Kidney (tissue), 14 donors: Measurements from ENCODE around the gene IL1B. TPM values are rescaled to one million over a fixed set of nuclear protein-coding genes. Genes with fewer than 3 reads are reported as not detected.

Experiments
- DNase-seq, 5 donors: peaks; one replicate each; pipeline ENCODE4 v3.0.0-alpha.2; 2013 to 2020
- FAIRE-seq: peaks from 2 replicates; lab custom pipeline; 2012; peaks lifted over from hg19 to GRCh38; lab: Jason Lieb, UNC
- H3K27ac ChIP-seq, 2 donors: one replicate each; pipeline ENCODE4 v1.7.0; 2013; ENCODE audit warnings: low read depth in 2 of 2, low read length in 2 of 2, inconsistent platforms in 1 of 2
- H3K27me3 ChIP-seq: one replicate; pipeline ENCODE4 v1.7.1; 2013; ENCODE audit warnings: low read length, inconsistent platforms; ENCODE audit not compliant: control insufficient read depth, insufficient read depth
- H3K36me3 ChIP-seq, 3 donors: one replicate each; pipeline versions ENCODE4 v1.7.0 to v1.7.1; 2013; ENCODE audit warnings: low read length in 3 of 3, control low read depth in 1 of 3, inconsistent platforms in 1 of 3; ENCODE audit not compliant: insufficient read depth in 3 of 3, control insufficient read depth in 2 of 3
- H3K4me1 ChIP-seq, 3 donors: one replicate each; pipeline versions ENCODE4 v1.7.0 to v1.7.1; 2013; ENCODE audit warnings: low read length in 3 of 3, inconsistent platforms in 1 of 3, low read depth in 1 of 3; ENCODE audit not compliant: control insufficient read depth in 2 of 3, insufficient read depth in 2 of 3
- H3K4me3 ChIP-seq, 3 donors: one replicate each; pipeline versions ENCODE4 v1.7.0 to v1.8.1; 2013; ENCODE audit warnings: low read length in 3 of 3, control low read depth in 1 of 3, inconsistent platforms in 1 of 3
- H3K9ac ChIP-seq, 3 donors: one replicate each; pipeline versions ENCODE4 v1.7.0 to v1.7.1; 2013; ENCODE audit warnings: low read length in 3 of 3, control low read depth in 1 of 3, inconsistent platforms in 1 of 3
- H3K9me3 ChIP-seq, 3 donors: one replicate each; pipeline versions ENCODE4 v1.7.0 to v1.7.1; 2013; ENCODE audit warnings: low read length in 3 of 3, control low read depth in 1 of 3, inconsistent platforms in 1 of 3; ENCODE audit not compliant: control insufficient read depth in 2 of 3, insufficient read depth in 1 of 3
- CTCF ChIP-seq: IDR thresholded peaks from 3 replicates; pipeline ENCODE4 v1.5.1; 2012; ENCODE audit warnings: mild to moderate bottlenecking, moderate library complexity, borderline replicate concordance; ENCODE audit not compliant: insufficient read depth; ENCODE audit errors: extremely low read depth
- intact Hi-C: fragments of 100-400 bp; cut with DNase I; formaldehyde crosslinking; loops from one replicate; pipeline ENCODE4 v1.11.1; 2022
- polyA plus RNA-seq: library from polyadenylated mRNA; stranded (reverse); fragments of 350-450 nt; fragmentation: Illumina TruSeq; extraction: RNeasy Lipid Tissue Mini Kit (QIAGEN cat#74804); gene quantifications from one replicate; pipeline ENCODE4 v1.2.3, GENCODE V29; 2014; ENCODE audit warnings: low read depth, low replicate concordance; ENCODE audit not compliant: insufficient read depth
- total RNA-seq: library from RNA; stranded (reverse); fragmentation: NEBNext Ultra II Directional; extraction: Animal tissue kit (Norgen Biotek cat#: 25700); gene quantifications from one replicate; pipeline ENCODE4 v1.2.1, GENCODE V29; 2021
- donor health status: control.
- donor health status: control.
- donor health status: control.
- donor health status: control.
- donor health status: control.
- donor health status: DM: yes; HTN: yes; CAD: no.
- donor health status: Normal renal cell carcinoma (clear cell type).

IL1B gene
- total and polyA plus RNA-seq, 2 donors from 2014 or later, result 0.56 to 2.9 TPM

GRCh38 chr2:112784199-112785189, 52.1 kb downstream of the IL1B start, which contains the start of gene IL1A:
Gene IL1A (minus strand): TSS chr2:112784493. CDS start chr2:112783770, 723 bp downstream.
- no peak within 1 kb of the TSS for H3K9ac ChIP-seq
- H3K27me3 ChIP-seq, result no peaks in the 10 kb centered on the region
- no peak within 1 kb of the TSS for H3K4me3 ChIP-seq
- no peaks in the 10 kb centered on the region for H3K9me3 ChIP-seq
- TF ChIP-seq CTCF, result no peak
- no peak for DNase-seq
- intact Hi-C loops, result no loop called here
- no peaks in the 10 kb centered on the region for H3K36me3 ChIP-seq
- no peaks in the 10 kb centered on the region for H3K4me1 ChIP-seq
- H3K27ac ChIP-seq, result no peak within 1 kb of the TSS
- no peak for FAIRE-seq

GRCh38 chr2:112783187-112783714, 53.3 kb downstream of the IL1B start:
- no peaks in the 10 kb centered on the region for H3K36me3 ChIP-seq
- H3K27me3 ChIP-seq, result no peaks in the 10 kb centered on the region
- FAIRE-seq (no peak), DNase-seq (no peak)
- H3K27ac ChIP-seq, result no peak overlapping the region
- no peak overlapping the region for H3K9ac ChIP-seq
- H3K4me1 ChIP-seq, result no peaks in the 10 kb centered on the region
- H3K4me3 ChIP-seq, result no peak overlapping the region
- H3K9me3 ChIP-seq, result no peaks in the 10 kb centered on the region
- no peak for TF ChIP-seq CTCF
- intact Hi-C loops, result no loop called here

- FAIRE-seq, result no peak
- H3K27ac ChIP-seq, result no peak overlapping the region
- no peak overlapping the region for H3K9ac ChIP-seq
- H3K4me1 ChIP-seq, result no peaks in the 10 kb centered on the region
- no peaks in the 10 kb centered on the region for H3K9me3 ChIP-seq
- H3K4me3 ChIP-seq, result no peak overlapping the region
- H3K27me3 ChIP-seq, result no peaks in the 10 kb centered on the region
- no peak for DNase-seq
- intact Hi-C loops, result no loop called here
- TF ChIP-seq CTCF, result no peak
- no peaks in the 10 kb centered on the region for H3K36me3 ChIP-seq
Observed at GRCh38 chr2:112782234-112782799, 54.3 kb downstream of the IL1B start.

Other genes with a start within 250 kb of the IL1B start
- 46.2 TPM for gene SLC20A1, start 190.8 kb downstream of the IL1B start, total RNA-seq
- gene SLC20A1, start 190.8 kb downstream of the IL1B start, polyA plus RNA-seq, result 10.4 TPM
- not detected for gene NT5DC4, start 115.8 kb downstream of the IL1B start, total RNA-seq
- gene NT5DC4, start 115.8 kb downstream of the IL1B start, polyA plus RNA-seq, result not detected
- gene CKAP2L, start 72.2 kb downstream of the IL1B start, total RNA-seq, result 0.88 TPM
- not detected for gene CKAP2L, start 72.2 kb downstream of the IL1B start, polyA plus RNA-seq
- 0.13 TPM for gene IL1A, start 52.3 kb downstream of the IL1B start, total RNA-seq
- gene IL1A, start 52.3 kb downstream of the IL1B start, polyA plus RNA-seq, result not detected
- not detected for gene IL37, start 74.4 kb upstream of the IL1B start, total RNA-seq
- not detected for gene IL37, start 74.4 kb upstream of the IL1B start, polyA plus RNA-seq
- gene IL36G, start 141.2 kb upstream of the IL1B start, total RNA-seq, result not detected
- gene IL36G, start 141.2 kb upstream of the IL1B start, polyA plus RNA-seq, result 1.7 TPM
- not detected for gene IL36A, start 168.7 kb upstream of the IL1B start, total RNA-seq
- not detected for gene IL36A, start 168.7 kb upstream of the IL1B start, polyA plus RNA-seq
- not detected for gene IL36B, start 216.1 kb upstream of the IL1B start, total RNA-seq
- gene IL36B, start 216.1 kb upstream of the IL1B start, polyA plus RNA-seq, result not detected
- gene IL36RN, start 222.4 kb upstream of the IL1B start, total RNA-seq, result not detected
- gene IL36RN, start 222.4 kb upstream of the IL1B start, polyA plus RNA-seq, result not detected
- gene IL1F10, start 231.2 kb upstream of the IL1B start, total RNA-seq, result not detected
- not detected for gene IL1F10, start 231.2 kb upstream of the IL1B start, polyA plus RNA-seq